HEK293 (cell line): ENCODE data around the gene PLEKHA6.

Source experiments
- CTCF ChIA-PET: fragments of 350-600 bp; formaldehyde crosslinking; extraction: SDS; loops from one replicate; lab custom pipeline; 2021; ENCODE audit warnings: antibody characterized with exemption; lab: Yijun Ruan, JAX
- POLR2A ChIA-PET: fragments of 300-600 bp; formaldehyde crosslinking; extraction: SDS; loops from one replicate; lab custom pipeline; 2020; ENCODE audit warnings: antibody characterized with exemption, inconsistent platforms; lab: Yijun Ruan, JAX
- H3K27ac ChIP-seq: fragments of 200-500 bp; sonication (Bioruptor generic); 2 replicates; pipeline ENCODE4 v1.5.1; 2014; ENCODE audit warnings: low read depth, low read length, control low read depth, inconsistent platforms; ENCODE audit errors: extremely low read depth
- H3K36me3 ChIP-seq, 2 experiments: fragments of 200-500 bp in 1 of 2; sonication (Bioruptor generic) in 1 of 2; 1 replicate in 1 of 2; 2 replicates in 1 of 2; pipeline ENCODE4 v1.5.1; 2014 to 2017; ENCODE audit warnings: inconsistent platforms in 2 of 2, low read length in 2 of 2; ENCODE audit not compliant: control insufficient read depth in 2 of 2, insufficient read depth in 1 of 2
- H3K4me1 ChIP-seq: fragments of 200-500 bp; sonication (Bioruptor generic); 2 replicates; pipeline ENCODE4 v1.5.1; 2014; ENCODE audit warnings: mild to moderate bottlenecking, low read length, inconsistent platforms; ENCODE audit not compliant: control insufficient read depth, insufficient read depth
- H3K4me3 ChIP-seq: 2 replicates; pipeline ENCODE4 v1.5.1; 2011; ENCODE audit warnings: low read depth, mild to moderate bottlenecking, control low read depth, low read length, moderate library complexity
- H3K9me3 ChIP-seq: fragments of 200-500 bp; sonication (Bioruptor generic); 2 replicates; pipeline ENCODE4 v1.5.1; 2014; ENCODE audit warnings: low read depth, low read length, inconsistent platforms; ENCODE audit not compliant: control insufficient read depth, insufficient read depth
- ATF2 ChIP-seq: fragments of 450-650 bp; formaldehyde crosslinking; IDR thresholded peaks from 2 replicates; pipeline ENCODE4 v1.5.1; 2016; ENCODE audit warnings: missing biosample characterization, missing genetic modification characterization, low read depth
- BCL11B ChIP-seq: fragments of 450-650 bp; formaldehyde crosslinking; IDR thresholded peaks from 2 replicates; pipeline ENCODE4 v1.5.1; 2016; ENCODE audit warnings: low read depth, missing biosample characterization, missing genetic modification characterization
- GLIS2 ChIP-seq: fragments of 450-650 bp; formaldehyde crosslinking; IDR thresholded peaks from 2 replicates; pipeline ENCODE4 v1.5.1; 2016; ENCODE audit warnings: missing biosample characterization, missing genetic modification characterization
- OVOL3 ChIP-seq: fragments of 450-650 bp; formaldehyde crosslinking; IDR thresholded peaks from 2 replicates; pipeline ENCODE4 v1.5.1; 2016; ENCODE audit warnings: missing biosample characterization, missing genetic modification characterization
- PATZ1 ChIP-seq: fragments of 450-650 bp; formaldehyde crosslinking; IDR thresholded peaks from 2 replicates; pipeline ENCODE4 v1.5.1; 2016; ENCODE audit warnings: missing biosample characterization, missing genetic modification characterization
- PBX3 ChIP-seq: sonication (generic); formaldehyde crosslinking; IDR thresholded peaks from 2 replicates; pipeline ENCODE4 v1.8.1; 2022; ENCODE audit warnings: mild to moderate bottlenecking, moderate library complexity, missing genetic modification reagents
- SCRT2 ChIP-seq: fragments of 450-650 bp; formaldehyde crosslinking; IDR thresholded peaks from 2 replicates; pipeline ENCODE4 v1.5.1; 2016; ENCODE audit warnings: missing biosample characterization, missing genetic modification characterization
- ZBTB17 ChIP-seq: fragments of 450-650 bp; formaldehyde crosslinking; IDR thresholded peaks from 2 replicates; pipeline ENCODE4 v1.5.1; 2016; ENCODE audit warnings: missing biosample characterization, missing genetic modification characterization
- ZBTB49 ChIP-seq: fragments of 450-650 bp; formaldehyde crosslinking; IDR thresholded peaks from 2 replicates; pipeline ENCODE4 v1.5.1; 2016; ENCODE audit warnings: missing biosample characterization, missing genetic modification characterization, low read depth
- ZFP3 ChIP-seq: fragments of 450-650 bp; formaldehyde crosslinking; IDR thresholded peaks from 2 replicates; pipeline ENCODE4 v1.5.1; 2016; ENCODE audit warnings: low read depth, missing biosample characterization, missing genetic modification characterization
- ZFP69B ChIP-seq: fragments of 450-650 bp; formaldehyde crosslinking; IDR thresholded peaks from 2 replicates; pipeline ENCODE4 v1.5.1; 2016; ENCODE audit warnings: missing biosample characterization, missing genetic modification characterization
- ZIC2 ChIP-seq: fragments of 450-650 bp; formaldehyde crosslinking; IDR thresholded peaks from 2 replicates; pipeline ENCODE4 v1.5.1; 2016; ENCODE audit warnings: missing biosample characterization, missing genetic modification characterization
- ZNF121 ChIP-seq: fragments of 450-650 bp; formaldehyde crosslinking; IDR thresholded peaks from 2 replicates; pipeline ENCODE4 v1.5.1; 2016; ENCODE audit warnings: missing biosample characterization, missing genetic modification characterization
- ZNF148 ChIP-seq: fragments of 450-650 bp; formaldehyde crosslinking; IDR thresholded peaks from 2 replicates; pipeline ENCODE4 v1.5.0; 2017; ENCODE audit warnings: missing biosample characterization, missing genetic modification characterization, borderline replicate concordance
- ZNF202 ChIP-seq: fragments of 450-650 bp; formaldehyde crosslinking; IDR thresholded peaks from 2 replicates; pipeline ENCODE4 v1.5.1; 2016; ENCODE audit warnings: missing biosample characterization, missing genetic modification characterization, borderline replicate concordance
- ZNF335 ChIP-seq: fragments of 450-650 bp; formaldehyde crosslinking; conservative IDR thresholded peaks from 2 replicates; pipeline ENCODE4 v1.5.1; 2016; ENCODE audit warnings: missing biosample characterization, missing genetic modification characterization
- ZNF488 ChIP-seq: fragments of 450-650 bp; formaldehyde crosslinking; IDR thresholded peaks from 2 replicates; pipeline ENCODE4 v1.5.1; 2016; ENCODE audit warnings: missing biosample characterization, missing genetic modification characterization
- ZNF501 ChIP-seq: fragments of 450-650 bp; formaldehyde crosslinking; IDR thresholded peaks from 2 replicates; pipeline ENCODE4 v1.5.1; 2016; ENCODE audit warnings: missing biosample characterization, missing genetic modification characterization
- ZNF513 ChIP-seq: fragments of 450-650 bp; IDR thresholded peaks from 2 replicates; pipeline ENCODE4 v1.5.1; 2018; ENCODE audit warnings: missing biosample characterization, missing genetic modification characterization
- ZNF561 ChIP-seq: fragments of 450-650 bp; IDR thresholded peaks from 2 replicates; pipeline ENCODE4 v1.5.1; 2018; ENCODE audit warnings: missing biosample characterization, missing genetic modification characterization, borderline replicate concordance
- ZNF600 ChIP-seq: fragments of 450-650 bp; formaldehyde crosslinking; IDR thresholded peaks from 2 replicates; pipeline ENCODE4 v1.5.1; 2016; ENCODE audit warnings: missing biosample characterization, missing genetic modification characterization
- ZNF623 ChIP-seq: fragments of 450-650 bp; formaldehyde crosslinking; IDR thresholded peaks from 2 replicates; pipeline ENCODE4 v1.5.1; 2016; ENCODE audit warnings: missing biosample characterization, missing genetic modification characterization
- ZNF629 ChIP-seq: fragments of 450-650 bp; formaldehyde crosslinking; IDR thresholded peaks from 2 replicates; pipeline ENCODE4 v1.5.1; 2017; ENCODE audit warnings: missing biosample characterization, missing genetic modification characterization
- ZNF791 ChIP-seq: fragments of 450-650 bp; formaldehyde crosslinking; IDR thresholded peaks from 2 replicates; pipeline ENCODE4 v1.5.1; 2016; ENCODE audit warnings: missing biosample characterization, missing genetic modification characterization

PLEKHA6 gene

GRCh38 chr1:204357551-204358490 is 1.9 kb downstream of the PLEKHA6 start:
- H3K4me1 ChIP-seq, result no peaks in the 10 kb centered on the region; the same call in 1 of the 2 replicates
- no peak overlapping the region for H3K27ac ChIP-seq
- CTCF ChIA-PET, result interaction anchor here (0.6 to 7.9 kb wide), 6 partner anchors 41 to 798 kb away, joined by 3 to 178 read pairs (median 4); partner anchors contain the start of genes GOLT1A and REN
- no peaks in the 10 kb centered on the region for H3K36me3 ChIP-seq
- H3K9me3 ChIP-seq, result no peaks in the 10 kb centered on the region
- POLR2A ChIA-PET, result interaction anchor here (0.6 kb wide), 1 partner anchor 71 kb away, joined by 3 read pairs; no protein-coding TSS in a partner anchor
- no peak overlapping the region for H3K4me3 ChIP-seq
- TF ChIP-seq ZNF121 (tag by site-specific recombination) (no peak), ZNF629 (tag by site-specific recombination) (no peak), PBX3 (CRISPR knock-in tag) (no peak), ZNF148 (no peak), ZNF561 (tag by site-specific recombination) (no peak), SCRT2 (tag by site-specific recombination) (0 out of 2 replicates have a peak, but pooled peaks have one; percentile 28), ATF2 (tag by site-specific recombination) (peak; percentile 82), ZFP69B (no peak), ZBTB17 (tag by site-specific recombination) (peak; percentile 31; the same call in 1 of the 2 replicates), ZNF600 (tag by site-specific recombination) (peak; percentile 67; the same call in 1 of the 2 replicates), ZIC2 (tag by site-specific recombination) (peak; percentile 9; the same call in 1 of the 2 replicates), ZNF623 (tag by site-specific recombination) (no peak), ZNF335 (tag by site-specific recombination) (peak; percentile 22; the same call in 1 of the 2 replicates), ZBTB49 (no peak), ZNF488 (tag by site-specific recombination) (no peak), ZNF202 (no peak), PATZ1 (tag by site-specific recombination) (0 out of 2 replicates have a peak, but pooled peaks have one; percentile 27), OVOL3 (tag by site-specific recombination) (no peak), GLIS2 (tag by site-specific recombination) (no peak), BCL11B (tag by site-specific recombination) (no peak), ZFP3 (tag by site-specific recombination) (no peak), ZNF513 (tag by site-specific recombination) (peak; percentile 58), ZNF501 (tag by site-specific recombination) (no peak), ZNF791 (tag by site-specific recombination) (no peak)
